Nephron progenitor cell (in vitro differentiated cells): Measurements from ENCODE around the gene ATP6V0E1.
"Not testable (repeated sequence)": the region's sequence is repeated elsewhere in the genome, so short reads cannot be mapped to it uniquely, and the experiment has no call there.

Experiments
- DNase-seq: peaks from one replicate; pipeline ENCODE4 v3.0.0; 2021
- H3K27ac Mint-ChIP-seq: 2 replicates; pipeline ENCODE4 v1.8.0; 2021; ENCODE audit warnings: mild to moderate bottlenecking, moderate library complexity, mixed read lengths
- H3K27me3 Mint-ChIP-seq: 2 replicates; pipeline ENCODE4 v1.8.0; 2021; ENCODE audit warnings: mild to moderate bottlenecking, low read depth, mixed read lengths; ENCODE audit not compliant: poor library complexity
- H3K36me3 Mint-ChIP-seq: 2 replicates; pipeline ENCODE4 v1.8.0; 2021; ENCODE audit warnings: low read depth, mixed read lengths
- H3K4me1 Mint-ChIP-seq: 2 replicates; pipeline ENCODE4 v1.8.0; 2021; ENCODE audit warnings: mixed read lengths
- H3K4me3 Mint-ChIP-seq: 2 replicates; pipeline ENCODE4 v1.8.0; 2021; ENCODE audit warnings: mild to moderate bottlenecking, moderate library complexity, mixed read lengths
- H3K9me3 Mint-ChIP-seq: 2 replicates; pipeline ENCODE4 v1.8.0; 2021; ENCODE audit warnings: mild to moderate bottlenecking, moderate library complexity, mixed read lengths
- CTCF ChIP-seq: fragments of 200-600 bp; sonication (generic); IDR thresholded peaks from 2 replicates; pipeline ENCODE4 v1.5.0; 2021; ENCODE audit warnings: antibody characterized with exemption

The ATP6V0E1 gene

GRCh38 chr5:173041881-173042762 lies 58.6 kb downstream of the ATP6V0E1 start:
- Mint-ChIP-seq H3K27ac (peak overlapping the region; percentile 66), H3K36me3 (peaks cover 11% of the 10 kb centered on the region), H3K4me1 (peaks cover 4% of the 10 kb centered on the region), H3K9me3 (peaks cover 16% of the 10 kb centered on the region), H3K4me3 (no peak overlapping the region), H3K27me3 (peaks cover 9% of the 10 kb centered on the region)
- TF ChIP-seq CTCF, result no peak
- no peak for DNase-seq

- H3K27ac Mint-ChIP-seq, result no peak overlapping the region
- H3K4me3 Mint-ChIP-seq, result no peak overlapping the region
- H3K36me3 Mint-ChIP-seq, result peaks cover 11% of the 10 kb centered on the region
- H3K27me3 Mint-ChIP-seq, result peaks cover 15% of the 10 kb centered on the region
- peaks cover 16% of the 10 kb centered on the region for H3K9me3 Mint-ChIP-seq
- H3K4me1 Mint-ChIP-seq, result peaks cover 4% of the 10 kb centered on the region
- DNase-seq, result no peak
- no peak for TF ChIP-seq CTCF
These were observed 59.2 kb downstream of the ATP6V0E1 start for GRCh38 chr5:173042763-173043107.

- H3K27me3 Mint-ChIP-seq, result peaks cover 38% of the 10 kb centered on the region
- H3K4me1 Mint-ChIP-seq, result peaks cover 4% of the 10 kb centered on the region
- H3K36me3 Mint-ChIP-seq, result peaks cover 2% of the 10 kb centered on the region
- no peak for DNase-seq
- H3K27ac Mint-ChIP-seq, result no peak overlapping the region
- TF ChIP-seq CTCF, result no peak
- H3K9me3 Mint-ChIP-seq, result peaks cover 5% of the 10 kb centered on the region
- H3K4me3 Mint-ChIP-seq, result no peak overlapping the region
These were observed 61.9 kb downstream of the ATP6V0E1 start for GRCh38 chr5:173045474-173045873.

GRCh38 chr5:173047096-173047837 lies 63.7 kb downstream of the ATP6V0E1 start:
- H3K9me3 Mint-ChIP-seq, H3K4me3 Mint-ChIP-seq, DNase-seq, H3K27ac Mint-ChIP-seq, H3K36me3 Mint-ChIP-seq, H3K4me1 Mint-ChIP-seq: not testable (repeated sequence)
- peaks cover 52% of the 10 kb centered on the region for H3K27me3 Mint-ChIP-seq

- Mint-ChIP-seq H3K27me3 (peaks cover 57% of the 10 kb centered on the region), H3K4me3 (no peak overlapping the region), H3K4me1 (peaks cover 4% of the 10 kb centered on the region), H3K36me3 (no peaks in the 10 kb centered on the region), H3K9me3 (no peaks in the 10 kb centered on the region), H3K27ac (no peak overlapping the region)
- no peak for TF ChIP-seq CTCF
- no peak for DNase-seq
These were observed 64.2 kb downstream of the ATP6V0E1 start for GRCh38 chr5:173047838-173048105.

GRCh38 chr5:173050791-173051190 lies 67.2 kb downstream of the ATP6V0E1 start:
- no peak for DNase-seq
- no peaks in the 10 kb centered on the region for H3K9me3 Mint-ChIP-seq
- H3K27me3 Mint-ChIP-seq, result peaks cover 60% of the 10 kb centered on the region
- no peaks in the 10 kb centered on the region for H3K36me3 Mint-ChIP-seq
- no peak for TF ChIP-seq CTCF
- no peak overlapping the region for H3K27ac Mint-ChIP-seq
- peaks cover 17% of the 10 kb centered on the region for H3K4me1 Mint-ChIP-seq
- no peak overlapping the region for H3K4me3 Mint-ChIP-seq
